Panc1 (cell line): Measurements from ENCODE around the gene ZNF830. TPM values are rescaled to one million over a fixed set of nuclear protein-coding genes. Genes with fewer than 3 reads are reported as not detected.
A peak's percentile ranks its signal among the peaks of the same experiment; 100 is the strongest.

ENCODE experiments used
- ATAC-seq: fragments of 200-7000 bp; cut with Tn5 transposase; 2 replicates; pipeline ENCODE4 v1.9.1; 2020; ENCODE audit warnings: mild to moderate bottlenecking, moderate library complexity
- BruUV-seq: library from RNA; stranded (reverse); fragments of 400-500 nt; replicated peaks from 2 replicates; lab custom pipeline; 2021; lab: Mats Ljungman, UMichigan
- CTCF ChIA-PET: fragments of 300-600 bp; sonication (Branson Sonifier 250); formaldehyde crosslinking; loops from one replicate; lab custom pipeline; 2022; ENCODE audit warnings: antibody characterized with exemption; lab: Charles Lee
- POLR2A ChIA-PET: fragments of 300-600 bp; sonication (Branson Sonifier 250); formaldehyde crosslinking; loops from one replicate; lab custom pipeline; 2022; ENCODE audit warnings: antibody characterized with exemption; lab: Charles Lee
- DNase-seq: peaks from one replicate; pipeline ENCODE4 v3.0.0-alpha.2; 2010; ENCODE audit warnings: low read depth, low spot score
- H3K27ac ChIP-seq: 2 replicates; pipeline ENCODE4 v1.5.1; 2011; ENCODE audit warnings: mild to moderate bottlenecking, low read length, inconsistent platforms
- H3K27me3 ChIP-seq: fragments of 200-500 bp; sonication (Bioruptor generic); 2 replicates; pipeline ENCODE4 v1.6.0; 2014; ENCODE audit warnings: low read length, inconsistent platforms; ENCODE audit not compliant: control insufficient read depth, insufficient read depth
- H3K36me3 ChIP-seq: fragments of 200-500 bp; sonication (Bioruptor generic); 2 replicates; pipeline ENCODE4 v1.5.1; 2014; ENCODE audit warnings: inconsistent platforms, mild to moderate bottlenecking, low read length, moderate library complexity; ENCODE audit not compliant: control insufficient read depth, insufficient read depth
- H3K4me1 ChIP-seq: 2 replicates; pipeline ENCODE4 v1.5.1; 2011; ENCODE audit warnings: inconsistent platforms, mild to moderate bottlenecking, low read length, moderate library complexity; ENCODE audit not compliant: control insufficient read depth, insufficient read depth
- H3K4me3 ChIP-seq, 2 experiments: 2 replicates each; pipeline ENCODE4 v1.5.1; 2011 to 2012; ENCODE audit warnings: low read depth in 2 of 2, low read length in 2 of 2, mild to moderate bottlenecking in 2 of 2, inconsistent platforms in 1 of 2, moderate library complexity in 1 of 2
- H3K9me3 ChIP-seq: fragments of 200-500 bp; sonication (Bioruptor generic); 2 replicates; pipeline ENCODE4 v1.5.1; 2014; ENCODE audit warnings: low read depth, mild to moderate bottlenecking, inconsistent platforms, low read length, moderate library complexity; ENCODE audit not compliant: control insufficient read depth, insufficient read depth
- POLR2AphosphoS5 ChIP-seq: IDR thresholded peaks from 2 replicates; pipeline ENCODE4 v1.6.1; 2012; ENCODE audit warnings: mild to moderate bottlenecking, low read depth, low read length, moderate library complexity
- SIN3A ChIP-seq: IDR thresholded peaks from 2 replicates; pipeline ENCODE4 v1.6.1; 2012; ENCODE audit warnings: low read depth, mild to moderate bottlenecking, low read length, moderate library complexity, borderline replicate concordance; ENCODE audit not compliant: insufficient read depth
- TCF7L2 ChIP-seq: IDR thresholded peaks from 2 replicates; pipeline ENCODE4 v1.6.1; 2011; ENCODE audit warnings: mild to moderate bottlenecking, low read depth, low read length, inconsistent platforms
- in situ Hi-C: cut with HindIII; loops from 2 replicates; pipeline ENCODE4 v1.10.0; 2016; ENCODE audit warnings: low sequenced_read_pairs, low pct_unique_long_range_greater_than_20kb
- intact Hi-C: fragments of 100-400 bp; cut with micrococcal nuclease; formaldehyde crosslinking; loops from one replicate; pipeline ENCODE4 v1.10.0; 2022; ENCODE audit not compliant: unreplicated experiment
- total RNA-seq: library from RNA; stranded (reverse); gene quantifications from one replicate; pipeline ENCODE4 v1.2.1, GENCODE V29; 2021; ENCODE audit not compliant: unreplicated experiment
- TF ChIP-seq, protein P1 (sequence below), 2 experiments: IDR thresholded peaks; 2 replicates each; pipeline ENCODE4 v1.6.1; 2011 to 2012; ENCODE audit warnings: low read depth in 2 of 2, control low read depth in 1 of 2, low read length in 1 of 2, mild to moderate bottlenecking in 1 of 2, moderate library complexity in 1 of 2; ENCODE audit not compliant: insufficient read depth in 1 of 2
- TF ChIP-seq, protein P2 (sequence below): fragments of 450-650 bp; IDR thresholded peaks from 2 replicates; pipeline ENCODE4 v1.5.1; 2017; ENCODE audit warnings: mild to moderate bottlenecking

Gene ZNF830
- total RNA-seq, 1 experiment from 2014 or later = 17.5 TPM

DNA sequence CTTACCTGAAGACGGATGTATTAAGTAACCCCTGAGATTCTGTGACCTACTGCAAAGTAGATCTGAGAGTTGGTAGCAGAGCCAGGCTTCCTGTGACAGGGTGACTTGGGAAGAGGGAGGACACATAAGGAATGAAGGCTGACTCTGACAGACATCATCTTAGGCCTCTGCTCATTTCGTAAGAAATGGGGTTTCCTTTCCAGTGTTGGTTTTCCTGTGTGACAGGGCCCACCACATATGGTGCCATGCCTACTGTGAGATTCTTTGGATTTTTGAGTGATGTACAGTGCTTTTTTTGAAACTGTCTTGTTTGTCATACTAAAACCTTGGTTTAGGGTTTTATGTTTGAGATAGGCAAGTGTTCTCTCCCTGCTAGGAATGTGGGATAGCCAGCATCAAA lies 31.7 kb downstream of the ZNF830 start:
- ATAC-seq (no peak), DNase-seq (no peak)
- BruUV-seq = TSS peak; percentile 6
- TF ChIP-seq, protein P1, sequence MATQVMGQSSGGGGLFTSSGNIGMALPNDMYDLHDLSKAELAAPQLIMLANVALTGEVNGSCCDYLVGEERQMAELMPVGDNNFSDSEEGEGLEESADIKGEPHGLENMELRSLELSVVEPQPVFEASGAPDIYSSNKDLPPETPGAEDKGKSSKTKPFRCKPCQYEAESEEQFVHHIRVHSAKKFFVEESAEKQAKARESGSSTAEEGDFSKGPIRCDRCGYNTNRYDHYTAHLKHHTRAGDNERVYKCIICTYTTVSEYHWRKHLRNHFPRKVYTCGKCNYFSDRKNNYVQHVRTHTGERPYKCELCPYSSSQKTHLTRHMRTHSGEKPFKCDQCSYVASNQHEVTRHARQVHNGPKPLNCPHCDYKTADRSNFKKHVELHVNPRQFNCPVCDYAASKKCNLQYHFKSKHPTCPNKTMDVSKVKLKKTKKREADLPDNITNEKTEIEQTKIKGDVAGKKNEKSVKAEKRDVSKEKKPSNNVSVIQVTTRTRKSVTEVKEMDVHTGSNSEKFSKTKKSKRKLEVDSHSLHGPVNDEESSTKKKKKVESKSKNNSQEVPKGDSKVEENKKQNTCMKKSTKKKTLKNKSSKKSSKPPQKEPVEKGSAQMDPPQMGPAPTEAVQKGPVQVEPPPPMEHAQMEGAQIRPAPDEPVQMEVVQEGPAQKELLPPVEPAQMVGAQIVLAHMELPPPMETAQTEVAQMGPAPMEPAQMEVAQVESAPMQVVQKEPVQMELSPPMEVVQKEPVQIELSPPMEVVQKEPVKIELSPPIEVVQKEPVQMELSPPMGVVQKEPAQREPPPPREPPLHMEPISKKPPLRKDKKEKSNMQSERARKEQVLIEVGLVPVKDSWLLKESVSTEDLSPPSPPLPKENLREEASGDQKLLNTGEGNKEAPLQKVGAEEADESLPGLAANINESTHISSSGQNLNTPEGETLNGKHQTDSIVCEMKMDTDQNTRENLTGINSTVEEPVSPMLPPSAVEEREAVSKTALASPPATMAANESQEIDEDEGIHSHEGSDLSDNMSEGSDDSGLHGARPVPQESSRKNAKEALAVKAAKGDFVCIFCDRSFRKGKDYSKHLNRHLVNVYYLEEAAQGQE (IDR thresholded peaks at IDR 0.05; ENCODE audit: insufficient read depth in 1 of 2, low read depth in 2 of 2, low read length in 1 of 2) = no peak
- TF ChIP-seq POLR2AphosphoS5 (no peak), SIN3A (no peak), TCF7L2 (no peak)
- TF ChIP-seq, protein P2, sequence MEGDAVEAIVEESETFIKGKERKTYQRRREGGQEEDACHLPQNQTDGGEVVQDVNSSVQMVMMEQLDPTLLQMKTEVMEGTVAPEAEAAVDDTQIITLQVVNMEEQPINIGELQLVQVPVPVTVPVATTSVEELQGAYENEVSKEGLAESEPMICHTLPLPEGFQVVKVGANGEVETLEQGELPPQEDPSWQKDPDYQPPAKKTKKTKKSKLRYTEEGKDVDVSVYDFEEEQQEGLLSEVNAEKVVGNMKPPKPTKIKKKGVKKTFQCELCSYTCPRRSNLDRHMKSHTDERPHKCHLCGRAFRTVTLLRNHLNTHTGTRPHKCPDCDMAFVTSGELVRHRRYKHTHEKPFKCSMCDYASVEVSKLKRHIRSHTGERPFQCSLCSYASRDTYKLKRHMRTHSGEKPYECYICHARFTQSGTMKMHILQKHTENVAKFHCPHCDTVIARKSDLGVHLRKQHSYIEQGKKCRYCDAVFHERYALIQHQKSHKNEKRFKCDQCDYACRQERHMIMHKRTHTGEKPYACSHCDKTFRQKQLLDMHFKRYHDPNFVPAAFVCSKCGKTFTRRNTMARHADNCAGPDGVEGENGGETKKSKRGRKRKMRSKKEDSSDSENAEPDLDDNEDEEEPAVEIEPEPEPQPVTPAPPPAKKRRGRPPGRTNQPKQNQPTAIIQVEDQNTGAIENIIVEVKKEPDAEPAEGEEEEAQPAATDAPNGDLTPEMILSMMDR = no peak
- Histone ChIP-seq H3K36me3 (peaks cover 11% of the 10 kb centered on the region), H3K4me3 (no peak overlapping the region), H3K27ac (no peak overlapping the region), H3K9me3 (no peaks in the 10 kb centered on the region), H3K27me3 (no peaks in the 10 kb centered on the region), H3K4me1 (no peaks in the 10 kb centered on the region)
- intact Hi-C loops = no loop called here
- ChIA-PET POLR2A (no interaction called here), CTCF (interaction anchor here (0.5 kb wide), 1 partner anchor 11 kb away, joined by 5 read pairs; no protein-coding TSS in a partner anchor)
- in situ Hi-C loops = no loop called here

DNA sequence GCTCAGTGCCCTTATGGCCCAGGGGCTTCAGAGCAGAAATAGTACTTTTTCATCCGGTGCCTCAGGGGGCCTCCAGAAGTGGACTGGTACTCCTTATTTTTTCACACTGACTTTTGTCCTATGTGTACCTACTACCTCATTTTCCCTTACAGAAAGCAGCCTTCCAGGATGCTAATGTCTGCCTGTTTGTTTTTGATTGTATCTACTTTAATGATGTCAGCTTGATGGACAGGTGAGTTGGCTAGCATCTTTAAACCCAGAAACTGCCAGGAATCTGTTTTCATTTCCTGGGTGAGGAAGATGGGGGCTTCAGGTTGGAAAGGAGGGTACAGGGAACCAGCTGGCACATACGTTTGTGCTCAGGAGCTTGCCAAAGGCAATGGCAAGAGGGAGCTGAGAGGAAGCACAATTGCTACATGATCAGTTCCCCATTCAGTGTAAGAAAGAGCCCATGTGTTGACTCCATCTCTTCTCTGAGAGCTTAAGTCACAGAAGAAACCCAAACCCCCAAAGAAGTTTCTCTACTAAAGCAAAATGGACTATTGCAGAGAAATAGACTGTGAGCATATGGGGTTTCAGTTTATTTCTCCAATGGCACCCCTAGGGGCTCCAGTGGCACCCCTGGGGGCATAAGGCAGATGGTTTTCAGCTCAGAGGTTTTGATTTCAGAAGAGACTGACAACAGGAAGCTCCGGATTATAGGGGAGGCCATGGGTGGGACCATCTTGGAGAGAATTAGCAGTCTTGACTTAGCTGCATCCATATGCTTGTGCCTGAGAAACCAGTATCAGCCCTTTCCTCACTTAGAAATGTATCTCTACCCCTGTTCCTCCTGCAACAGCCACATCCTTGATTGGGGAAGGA lies 35.3 kb downstream of the ZNF830 start:
- H3K27ac ChIP-seq = no peak overlapping the region
- TF ChIP-seq, protein P2 = no peak
- TF ChIP-seq POLR2AphosphoS5 = no peak
- TF ChIP-seq SIN3A = no peak
- TF ChIP-seq, protein P1 (IDR thresholded peaks at IDR 0.05; ENCODE audit: insufficient read depth in 1 of 2, low read depth in 2 of 2, low read length in 1 of 2) = no peak
- TF ChIP-seq TCF7L2 = no peak
- CTCF ChIA-PET = no interaction called here

More for the DNA sequence above, 35.3 kb downstream of the ZNF830 start:
- intact Hi-C loops (no loop called here), in situ Hi-C loops (no loop called here)
- no peak for DNase-seq
- Histone ChIP-seq H3K27me3 (no peaks in the 10 kb centered on the region), H3K4me3 (no peak overlapping the region), H3K36me3 (peaks cover 3% of the 10 kb centered on the region; the same call in 1 of the 2 replicates), H3K4me1 (no peaks in the 10 kb centered on the region), H3K9me3 (no peaks in the 10 kb centered on the region)
- POLR2A ChIA-PET = interaction anchor here (0.6 kb wide), 2 partner anchors 106 to 631 kb away, joined by 3 read pairs; no protein-coding TSS in a partner anchor
- BruUV-seq = no TSS peak
- ATAC-seq = no peak
